ENCODE measurements around the gene RMND5B.
A peak's percentile ranks its signal among the peaks of the same experiment; 100 is the strongest.
"Not testable (repeated sequence)": the region's sequence is repeated elsewhere in the genome, so short reads cannot be mapped to it uniquely, and the experiment has no call there.

Gene RMND5B

DNA sequence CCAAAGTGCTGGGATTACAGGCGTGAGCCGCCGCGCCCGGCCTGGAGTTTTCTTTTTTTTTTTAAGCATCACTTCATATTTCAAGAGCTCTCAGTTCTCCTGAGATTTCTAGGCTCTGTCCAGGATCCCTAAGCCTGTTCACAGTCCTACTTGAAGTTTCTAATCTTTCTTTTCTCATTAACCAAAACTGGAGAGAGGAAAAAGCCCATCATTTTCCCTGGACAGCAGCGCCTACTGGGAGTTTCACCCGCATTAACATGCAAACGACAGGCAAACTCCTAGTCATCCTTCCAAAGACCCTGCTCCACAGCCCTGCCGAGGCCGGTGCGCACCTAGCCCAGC lies 609 bp upstream of the RMND5B start:
- not testable (repeated sequence) for DNase-seq (ENCODE audit: low read depth in 3 of 3)

GRCh38 chr5:178131446-178131996 lies 707 bp downstream of the RMND5B start:
- no peak for DNase-seq (ENCODE audit: low read depth in 3 of 3)

DNA sequence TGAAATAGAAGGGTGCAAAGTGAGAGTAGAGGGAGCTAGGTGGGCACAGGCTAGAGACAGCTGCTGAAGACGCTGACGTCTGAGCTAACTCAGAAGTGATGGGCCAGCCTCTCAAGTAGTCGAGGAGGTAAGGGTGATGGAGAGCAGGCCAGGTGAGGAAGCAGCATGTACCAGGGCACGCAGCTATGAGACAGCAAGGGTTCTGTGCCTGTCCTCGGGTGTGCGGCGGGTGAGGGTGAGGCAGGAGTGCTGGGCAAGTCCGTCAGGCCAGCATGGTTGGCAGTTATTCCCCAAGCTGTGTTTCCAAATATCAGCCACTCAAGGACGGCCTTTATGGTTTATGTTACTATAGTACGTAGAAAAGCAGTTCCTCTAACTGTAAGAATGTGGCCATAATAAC lies 6.2 kb downstream of the RMND5B start:
- DNase-seq (ENCODE audit: low read depth in 3 of 3) = no peak

DNA sequence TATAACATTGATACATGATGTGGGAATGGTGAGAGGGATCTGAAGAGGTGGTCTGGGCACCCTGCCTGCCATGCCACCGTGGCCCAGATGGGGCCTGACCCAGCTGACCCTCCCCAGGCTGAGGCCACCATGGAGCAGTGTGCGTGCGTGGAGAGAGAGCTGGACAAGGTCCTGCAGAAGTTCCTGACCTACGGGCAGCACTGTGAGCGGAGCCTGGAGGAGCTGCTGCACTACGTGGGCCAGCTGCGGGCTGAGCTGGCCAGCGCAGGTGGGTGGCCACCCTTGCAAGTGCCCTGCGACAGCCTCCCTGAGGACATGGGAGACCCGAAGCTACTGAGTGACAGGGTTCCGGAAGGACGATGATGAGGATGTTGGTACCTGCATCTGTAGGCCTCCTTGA lies 7.2 kb downstream of the RMND5B start:
- DNase-seq (ENCODE audit: low read depth in 3 of 3) = no peak

GRCh38 chr5:178141550-178141949 lies 10.7 kb downstream of the RMND5B start:
- DNase-seq (ENCODE audit: low read depth in 3 of 3) = no peak

GRCh38 chr5:178142642-178143041 lies 11.8 kb downstream of the RMND5B start:
- DNase-seq (ENCODE audit: low read depth in 3 of 3) = no peak

DNA sequence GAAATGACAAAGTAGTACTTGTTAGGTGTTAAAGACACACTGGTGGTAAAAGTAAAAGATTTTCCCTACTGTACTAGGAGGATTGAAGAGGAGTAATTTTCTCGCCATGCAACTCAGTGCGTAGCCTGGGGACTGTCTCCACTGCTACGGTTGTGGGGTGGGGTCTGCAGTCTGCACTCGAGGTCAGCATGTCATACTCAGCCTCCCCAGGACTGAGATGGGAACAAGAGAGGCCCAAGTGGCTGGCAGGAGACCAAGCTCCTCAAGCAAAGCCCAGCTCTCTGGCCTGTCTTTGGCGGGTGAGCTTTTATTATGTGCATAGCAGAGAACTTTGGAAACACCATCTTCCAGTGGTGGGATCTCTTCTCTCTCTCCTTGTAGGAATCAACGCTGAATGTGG lies 12.4 kb downstream of the RMND5B start:
- DNase-seq (ENCODE audit: low read depth in 3 of 3) = no peak

GRCh38 chr5:178143901-178144300 lies 13.1 kb downstream of the RMND5B start:
- no peak for DNase-seq (ENCODE audit: low read depth in 3 of 3)

DNA sequence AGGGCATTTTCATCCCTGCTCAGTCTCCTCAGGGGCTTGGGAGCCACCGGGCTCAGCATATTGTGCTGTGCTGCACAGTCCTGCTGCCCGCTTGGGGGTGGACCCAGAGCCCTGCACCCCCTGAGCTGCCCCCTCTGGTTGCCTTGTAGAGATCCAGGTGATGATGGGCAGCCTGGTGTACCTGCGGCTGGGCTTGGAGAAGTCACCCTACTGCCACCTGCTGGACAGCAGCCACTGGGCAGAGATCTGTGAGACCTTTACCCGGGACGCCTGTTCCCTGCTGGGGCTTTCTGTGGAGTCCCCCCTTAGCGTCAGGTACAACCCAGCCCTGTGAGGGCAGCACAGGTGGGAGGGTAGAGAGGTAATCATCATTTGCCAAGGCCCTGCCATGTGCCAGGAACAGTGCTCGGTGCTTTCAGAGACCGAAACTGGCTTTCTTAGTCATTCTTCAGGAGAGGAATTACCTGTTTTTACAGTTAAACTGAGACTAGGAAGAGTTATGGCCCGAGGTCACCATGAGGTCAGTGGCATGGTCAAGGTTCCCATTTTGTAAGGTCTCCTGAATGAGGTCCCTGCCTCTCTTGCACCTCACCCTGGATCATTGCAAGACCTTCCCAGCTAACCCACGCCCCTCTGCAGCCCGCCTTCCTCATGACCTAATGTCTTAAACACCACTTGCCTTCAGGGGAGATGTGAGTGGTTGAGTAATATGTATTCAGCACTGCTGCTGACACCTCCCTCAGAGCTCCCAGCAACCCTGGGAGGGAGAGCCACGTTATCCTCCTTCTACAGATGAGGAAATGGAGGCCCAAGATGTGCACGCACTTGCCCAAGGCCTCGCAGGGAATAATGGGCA lies 15.4 kb downstream of the RMND5B start:
- peak; percentile 40 to 61 (median 54) for DNase-seq (ENCODE audit: low read depth in 3 of 3)

- DNase-seq (ENCODE audit: low read depth in 3 of 3) = no peak
Observed at GRCh38 chr5:178147406-178147805, 16.6 kb downstream of the RMND5B start.

DNA sequence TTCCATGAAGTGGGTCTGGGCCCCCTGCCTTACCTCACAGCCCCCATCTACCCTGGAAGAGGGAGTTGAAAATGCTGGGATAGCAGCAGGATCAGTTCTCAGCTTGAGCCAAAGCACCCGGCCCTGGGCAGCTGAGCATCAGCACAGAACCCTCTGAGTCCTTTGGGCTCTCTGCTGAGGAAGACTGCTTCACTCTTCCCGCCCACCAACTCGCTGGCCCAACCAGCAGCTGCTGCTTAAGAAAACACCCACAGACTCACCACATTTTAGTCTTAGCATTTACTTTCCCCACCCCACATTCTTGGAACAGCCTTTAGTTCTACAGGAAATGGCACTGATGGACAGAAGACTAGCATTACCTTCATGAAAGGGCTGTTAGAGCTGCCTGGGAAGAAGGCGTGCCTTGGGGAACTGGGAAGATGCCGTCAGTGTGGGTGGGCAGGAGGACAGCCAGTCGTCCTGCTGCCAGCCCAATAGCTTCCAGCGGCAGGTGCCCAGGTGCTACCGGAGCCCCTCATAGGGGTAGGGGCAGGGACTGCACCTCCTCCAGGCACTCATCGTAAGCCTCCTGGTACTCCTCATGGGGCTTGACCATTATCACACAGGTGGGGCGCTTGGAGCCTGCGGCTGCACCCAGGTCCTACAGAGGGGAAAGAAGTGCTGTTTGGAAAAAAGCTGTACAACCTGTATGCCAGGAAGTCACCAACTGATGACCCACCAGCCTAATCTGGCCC lies 18.6 kb downstream of the RMND5B start:
- no peak for DNase-seq (ENCODE audit: low read depth in 3 of 3)

GRCh38 chr5:178150977-178151734 lies 20.3 kb downstream of the RMND5B start:
- DNase-seq (ENCODE audit: low read depth in 3 of 3) = no peak

DNA sequence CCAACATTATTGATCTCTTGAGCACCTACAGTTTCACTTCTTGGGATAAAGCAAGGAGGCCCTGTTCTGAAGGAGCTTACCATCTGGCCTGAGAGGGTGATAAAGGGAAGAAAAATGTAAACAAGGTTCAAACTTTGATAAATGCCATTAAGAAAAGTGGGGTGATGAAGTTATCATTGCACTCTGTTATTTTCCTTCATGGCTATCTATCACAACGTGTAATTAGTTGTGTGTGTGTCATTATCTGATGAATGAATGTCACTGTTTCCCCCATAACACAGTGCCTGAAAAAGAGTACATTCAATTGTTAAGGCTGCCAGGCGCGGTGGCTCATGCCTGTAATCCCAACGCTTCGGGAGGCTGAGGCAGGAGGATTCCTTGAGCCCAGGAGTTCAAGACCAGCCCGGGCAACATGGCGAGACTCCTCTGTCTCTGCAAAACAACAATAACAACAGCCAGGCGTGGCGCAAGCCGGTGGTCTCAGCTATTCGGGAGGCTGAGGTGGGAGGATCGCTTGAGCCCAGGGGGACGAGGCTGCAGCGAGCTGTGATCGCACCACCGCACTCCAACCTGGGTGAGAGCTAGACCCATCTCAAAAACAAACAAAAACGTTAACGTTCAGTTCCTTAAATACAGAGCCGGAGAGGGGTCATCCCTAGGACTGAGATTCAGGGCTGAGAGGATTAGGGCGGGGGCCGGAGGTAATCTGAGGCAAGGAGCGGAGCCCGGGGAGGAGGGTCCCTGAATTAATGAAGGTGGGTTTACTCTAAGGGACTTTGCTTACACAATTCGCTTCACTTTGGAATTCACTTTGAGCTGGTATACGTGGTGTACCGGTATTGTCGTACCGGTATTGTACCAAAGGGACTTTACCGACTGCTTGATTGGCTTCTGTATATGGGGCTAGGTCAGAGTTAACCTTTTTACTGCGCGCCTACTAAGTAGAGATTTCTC lies 22.0 kb downstream of the RMND5B start:
- no peak for DNase-seq (ENCODE audit: low read depth in 3 of 3)

DNA sequence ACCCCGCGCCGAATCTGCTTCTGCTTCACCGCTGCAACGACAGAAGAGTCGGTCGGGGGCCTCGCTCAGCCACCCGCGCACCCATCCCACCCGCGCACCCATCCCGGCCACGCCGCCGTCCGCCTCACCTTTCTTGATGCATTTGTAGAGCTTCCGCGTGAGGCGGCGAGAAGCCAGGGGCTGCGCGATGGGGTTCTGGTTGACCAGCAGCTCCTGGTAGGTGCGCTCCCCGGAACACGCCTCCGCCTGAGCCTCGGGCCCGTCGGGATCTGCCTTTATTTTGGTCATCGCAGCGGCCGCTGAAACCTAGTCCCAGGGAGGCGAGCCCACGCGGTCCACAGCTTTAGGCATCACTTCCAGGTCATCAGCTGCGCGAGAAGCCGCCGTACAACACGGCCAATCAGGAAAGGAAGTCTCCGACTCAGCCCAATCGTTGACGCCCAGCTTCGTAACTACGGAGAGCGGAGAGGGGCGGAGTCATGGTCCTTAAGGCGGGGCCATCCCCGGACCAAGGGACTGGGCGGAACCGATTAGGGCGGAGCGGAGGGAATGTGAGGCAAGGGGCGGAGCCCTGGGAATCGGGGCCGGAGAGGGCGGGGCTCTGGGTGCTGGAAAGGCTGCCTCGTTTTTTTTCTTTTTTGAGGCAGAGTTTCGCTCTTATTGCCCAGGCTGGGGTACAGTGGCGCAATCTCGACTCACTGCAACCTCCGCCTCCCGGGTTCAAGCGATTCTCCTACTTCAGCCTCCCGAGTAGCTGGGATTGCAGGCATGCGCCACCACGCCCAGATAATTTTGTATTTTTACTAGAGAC lies 22.9 kb downstream of the RMND5B start, which contains the start of gene NHP2:
Gene NHP2 (minus strand): TSS at position 356 of the 811 bp plus-strand sequence. CDS start 68 bp downstream, at position 288.
- DNase-seq (ENCODE audit: low read depth in 3 of 3) = peak; percentile 97 to 98 (median 97)

DNA sequence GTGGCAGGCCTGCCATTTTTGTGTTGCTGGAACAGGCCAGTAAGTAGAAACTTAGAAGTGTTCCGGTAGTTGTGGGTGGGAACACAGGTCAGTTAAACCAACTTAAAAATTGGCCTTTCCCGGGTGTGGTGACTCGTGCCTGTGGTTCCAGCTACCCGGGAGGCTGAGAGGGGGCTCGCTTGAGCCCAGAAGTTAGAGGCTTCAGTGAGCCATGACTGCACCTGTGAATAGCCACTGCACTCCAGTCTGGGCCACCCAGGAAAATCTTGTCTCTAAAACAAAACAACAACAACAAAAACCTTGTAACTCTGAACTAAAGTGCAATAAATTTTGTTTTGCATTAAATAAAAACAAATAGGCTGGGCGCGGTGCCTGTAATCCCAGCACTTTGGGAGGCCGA lies 24.3 kb downstream of the RMND5B start:
- DNase-seq (ENCODE audit: low read depth in 3 of 3) = no peak

DNA sequence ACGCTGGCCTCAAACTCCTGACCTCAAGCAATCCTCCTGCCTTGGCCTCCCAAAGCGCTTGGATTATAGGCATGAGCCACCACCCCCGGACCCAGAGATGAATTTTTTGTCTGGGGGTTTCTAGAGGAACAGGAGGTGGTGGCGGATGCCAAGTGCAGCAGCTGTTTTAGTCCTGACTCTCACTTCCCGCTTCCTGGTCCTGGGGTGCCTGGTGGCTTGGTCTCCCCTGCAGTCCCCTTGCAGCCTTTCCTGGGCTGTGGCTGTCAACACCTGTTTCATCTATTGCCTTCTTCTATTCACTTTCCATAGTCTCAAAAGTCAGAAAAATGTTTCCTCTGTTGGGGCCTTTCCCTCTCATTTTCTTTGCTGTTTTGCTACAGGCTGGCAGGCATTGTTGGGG lies 29.4 kb downstream of the RMND5B start:
- no peak for DNase-seq (ENCODE audit: low read depth in 3 of 3)

DNA sequence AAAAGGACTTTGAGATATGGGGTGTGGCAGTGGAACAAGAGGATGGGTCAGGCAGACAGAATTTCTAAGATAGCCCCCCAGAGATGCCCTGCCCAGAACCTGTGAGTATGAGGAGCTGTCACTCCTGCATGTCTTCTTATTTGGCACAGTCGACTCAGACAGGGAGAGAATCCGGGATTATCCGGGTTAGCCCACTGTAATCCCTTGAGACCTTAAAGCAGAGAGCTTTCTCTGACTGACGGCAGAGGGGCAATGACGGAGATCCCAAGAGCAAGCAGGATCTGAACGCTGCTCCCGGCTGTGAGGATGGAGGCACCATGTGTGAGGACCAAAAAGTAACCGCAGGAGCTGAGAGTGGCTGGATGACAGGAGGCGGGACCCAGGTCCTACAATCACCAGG lies 31.7 kb downstream of the RMND5B start:
- DNase-seq (ENCODE audit: low read depth in 3 of 3) = no peak

- DNase-seq (ENCODE audit: low read depth in 3 of 3) = peak; percentile 88 to 92 (median 91)
Observed at GRCh38 chr5:178163772-178164735, 33.2 kb downstream of the RMND5B start.

DNA sequence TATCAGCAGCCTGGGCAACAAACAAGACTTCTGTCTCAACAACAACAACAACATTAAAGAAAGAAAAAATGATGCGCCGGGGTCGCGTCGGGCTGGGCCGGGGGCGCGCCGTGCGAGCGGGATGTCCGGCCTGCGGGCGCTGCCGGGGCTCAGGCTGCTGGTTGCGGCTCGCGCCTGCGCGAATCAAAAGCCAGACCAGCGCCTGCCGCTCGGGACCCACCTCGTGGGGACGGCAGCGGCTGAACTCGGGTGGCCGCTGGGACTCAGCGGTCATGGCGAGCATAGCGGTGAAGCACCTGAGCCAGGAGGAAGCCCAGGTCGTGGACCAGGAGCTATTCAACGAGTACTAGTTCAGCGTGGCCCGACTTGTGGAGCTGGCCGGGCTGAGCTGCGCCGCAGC lies 34.8 kb downstream of the RMND5B start:
- DNase-seq (ENCODE audit: low read depth in 3 of 3) = no peak
